Lower leg skin (tissue), 4 donors: Measurements from ENCODE around the gene CDX1. TPM values are rescaled to one million over a fixed set of nuclear protein-coding genes. Genes with fewer than 3 reads are reported as not detected.

Experiments
- DNase-seq, 2 donors: peaks; one replicate each; pipeline ENCODE4 v3.0.0-alpha.2; 2019; ENCODE audit warnings: low spot score in 2 of 2
- H3K4me3 ChIP-seq: fragments of 200-600 bp; sonication (generic); 2 replicates; pipeline ENCODE4 v1.5.1; 2017; ENCODE audit warnings: mild to moderate bottlenecking, low read depth; ENCODE audit not compliant: poor library complexity, severe bottlenecking
- POLR2A ChIP-seq, 2 donors: fragments of 450-650 bp; IDR thresholded peaks; one replicate each; pipeline ENCODE4 v1.6.1; 2016 to 2017; ENCODE audit warnings: antibody characterized with exemption in 2 of 2, mild to moderate bottlenecking in 1 of 2, moderate library complexity in 1 of 2
- WGBS, 2 donors: methylation state at CpG; one replicate each; pipeline ENCODE4 v1.1.5; 2018; 5-methylcytosine and 5-hydroxymethylcytosine counted together
- intact Hi-C: fragments of 100-400 bp; cut with DNase I; formaldehyde crosslinking; loops from one replicate; pipeline ENCODE4 v1.15.0; 2023; ENCODE audit warnings: low total_unique reads
- total RNA-seq, 4 donors: library from RNA; depleted of rRNA; stranded (reverse); fragments of >200 nt; gene quantifications; one replicate each; pipeline ENCODE4 v1.1.0, GENCODE V29; 2016
- TF ChIP-seq, protein P1 (sequence below), 3 donors: fragments of 450-650 bp; IDR thresholded peaks; one replicate each; pipeline ENCODE4 v1.5.1; 2016; ENCODE audit warnings: antibody characterized with exemption in 3 of 3, mild to moderate bottlenecking in 3 of 3, moderate library complexity in 2 of 3

The CDX1 gene
- total RNA-seq, 4 donors from 2014 or later, result not detected

DNA sequence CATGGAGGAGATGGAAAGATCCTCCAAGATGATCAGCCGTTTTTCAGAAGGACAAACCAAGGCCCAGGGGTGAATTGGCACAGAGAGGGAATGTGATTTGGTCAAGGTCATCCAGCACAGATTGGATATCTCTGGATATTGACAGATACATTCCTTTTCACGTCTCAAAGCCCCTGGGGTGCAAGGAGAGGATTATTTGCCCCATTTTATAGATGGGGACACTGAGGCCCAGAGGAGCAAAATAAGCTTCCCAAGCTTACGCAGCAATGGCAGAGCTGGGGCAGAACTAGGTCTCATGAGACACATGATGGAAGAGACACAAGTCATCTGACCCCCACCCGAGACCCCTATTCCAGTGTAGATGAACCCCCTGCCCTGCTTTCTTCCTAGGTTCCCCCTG, 10.0 kb upstream of the CDX1 start:
- intact Hi-C loops, result no loop called here
- H3K4me3 ChIP-seq, result no peak overlapping the region
- TF ChIP-seq, protein P1, sequence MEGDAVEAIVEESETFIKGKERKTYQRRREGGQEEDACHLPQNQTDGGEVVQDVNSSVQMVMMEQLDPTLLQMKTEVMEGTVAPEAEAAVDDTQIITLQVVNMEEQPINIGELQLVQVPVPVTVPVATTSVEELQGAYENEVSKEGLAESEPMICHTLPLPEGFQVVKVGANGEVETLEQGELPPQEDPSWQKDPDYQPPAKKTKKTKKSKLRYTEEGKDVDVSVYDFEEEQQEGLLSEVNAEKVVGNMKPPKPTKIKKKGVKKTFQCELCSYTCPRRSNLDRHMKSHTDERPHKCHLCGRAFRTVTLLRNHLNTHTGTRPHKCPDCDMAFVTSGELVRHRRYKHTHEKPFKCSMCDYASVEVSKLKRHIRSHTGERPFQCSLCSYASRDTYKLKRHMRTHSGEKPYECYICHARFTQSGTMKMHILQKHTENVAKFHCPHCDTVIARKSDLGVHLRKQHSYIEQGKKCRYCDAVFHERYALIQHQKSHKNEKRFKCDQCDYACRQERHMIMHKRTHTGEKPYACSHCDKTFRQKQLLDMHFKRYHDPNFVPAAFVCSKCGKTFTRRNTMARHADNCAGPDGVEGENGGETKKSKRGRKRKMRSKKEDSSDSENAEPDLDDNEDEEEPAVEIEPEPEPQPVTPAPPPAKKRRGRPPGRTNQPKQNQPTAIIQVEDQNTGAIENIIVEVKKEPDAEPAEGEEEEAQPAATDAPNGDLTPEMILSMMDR (IDR thresholded peaks at IDR 0.05), result no peak
- no peak for TF ChIP-seq POLR2A (IDR thresholded peaks at IDR 0.05)
- DNase-seq, result no peak
- 66 to 74% methylated on average over 4 of the region's 4 CpGs for WGBS, 2 donors

DNA sequence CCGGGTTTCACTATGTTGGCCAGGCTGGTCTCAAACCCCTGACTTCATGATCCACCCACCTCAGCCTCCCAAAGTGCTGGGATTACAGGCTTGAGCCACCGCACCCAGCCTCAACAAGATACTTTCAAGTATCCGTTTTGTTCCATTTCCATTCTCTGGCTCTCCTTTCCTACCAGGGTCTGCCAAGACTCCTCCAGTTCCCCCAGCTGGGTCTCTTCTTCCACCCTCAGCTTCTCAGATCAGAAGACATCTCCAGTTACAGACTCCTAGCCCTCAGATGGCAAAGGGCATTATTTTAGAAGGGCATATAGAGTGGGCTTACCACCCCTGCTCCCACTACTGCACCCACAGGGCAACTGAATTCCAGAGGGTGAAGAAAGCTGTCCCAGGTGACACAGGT, 9.4 kb upstream of the CDX1 start:
- intact Hi-C loops, result no loop called here
- no peak for DNase-seq
- H3K4me3 ChIP-seq, result no peak overlapping the region
- TF ChIP-seq, protein P1 (IDR thresholded peaks at IDR 0.05), result no peak
- TF ChIP-seq POLR2A (IDR thresholded peaks at IDR 0.05), result no peak
- 69 to 72% methylated on average over 3 of the region's 3 CpGs for WGBS, 2 donors

DNA sequence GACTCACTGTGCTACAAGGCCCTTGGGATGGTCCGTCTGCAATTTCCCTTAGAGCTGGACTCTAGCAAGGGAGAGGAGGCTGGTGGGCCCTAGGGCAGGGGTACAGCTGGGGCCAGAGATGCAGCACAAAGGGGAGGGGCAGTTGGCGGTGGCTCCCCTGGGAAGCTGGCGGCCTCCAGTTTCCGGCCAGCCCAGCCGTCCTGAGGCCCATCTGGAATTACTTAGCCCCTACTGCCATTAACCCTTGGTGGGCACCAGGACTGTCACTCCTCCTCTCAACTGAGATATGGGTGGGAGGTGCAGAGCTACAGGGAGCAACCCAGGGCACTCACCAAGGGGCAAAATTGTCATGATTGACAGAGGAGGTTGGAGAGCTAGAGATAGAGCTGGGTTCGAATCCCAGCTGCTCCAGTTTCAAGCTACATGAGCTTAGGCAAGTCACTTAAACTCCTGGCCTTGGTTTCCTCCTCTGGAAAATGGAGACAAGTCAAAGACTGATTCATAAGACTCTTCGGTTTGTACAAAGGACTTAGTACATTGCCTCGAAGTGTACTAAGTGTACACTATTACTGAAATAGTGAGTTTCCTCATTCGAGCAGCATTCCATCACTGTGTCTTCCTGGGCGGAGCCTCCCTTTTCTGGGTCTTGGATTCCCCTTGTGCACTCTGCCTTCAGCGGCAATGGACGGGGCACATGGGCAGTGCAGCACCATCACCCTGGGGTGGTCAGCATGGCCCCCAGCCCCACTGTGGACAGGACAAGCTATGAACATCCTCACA, 8.2 kb upstream of the CDX1 start:
- intact Hi-C loops, result no loop called here
- 47 to 56% methylated on average over 12 of the region's 12 CpGs for WGBS, 2 donors
- DNase-seq, result no peak
- TF ChIP-seq, protein P1 (IDR thresholded peaks at IDR 0.05), result no peak
- no peak for TF ChIP-seq POLR2A (IDR thresholded peaks at IDR 0.05)
- no peak overlapping the region for H3K4me3 ChIP-seq

DNA sequence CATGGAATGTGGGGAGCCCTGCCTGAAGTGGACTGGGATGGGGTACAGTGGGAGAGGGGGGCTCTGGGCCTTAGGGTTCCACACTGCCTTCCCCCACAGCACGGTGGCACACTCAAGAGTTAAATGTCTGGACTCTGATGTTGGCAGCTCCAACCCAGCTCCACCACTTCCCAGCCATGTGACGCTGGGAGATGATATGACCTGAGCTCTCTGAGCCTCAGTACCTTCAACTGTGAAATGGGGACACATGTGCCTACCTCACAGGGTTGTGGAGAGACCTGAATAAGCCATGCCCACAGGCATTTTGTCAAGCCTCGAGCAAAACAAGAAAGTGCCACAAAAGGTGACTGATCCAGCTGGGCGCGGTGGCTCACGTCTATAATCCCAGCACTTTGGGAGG, 7.5 kb upstream of the CDX1 start:
- no peak for DNase-seq
- H3K4me3 ChIP-seq, result no peak overlapping the region
- intact Hi-C loops, result no loop called here
- TF ChIP-seq, protein P1 (IDR thresholded peaks at IDR 0.05), result no peak
- TF ChIP-seq POLR2A (IDR thresholded peaks at IDR 0.05), result no peak
- 49 to 53% methylated on average over 6 of the region's 6 CpGs for WGBS, 2 donors

DNA sequence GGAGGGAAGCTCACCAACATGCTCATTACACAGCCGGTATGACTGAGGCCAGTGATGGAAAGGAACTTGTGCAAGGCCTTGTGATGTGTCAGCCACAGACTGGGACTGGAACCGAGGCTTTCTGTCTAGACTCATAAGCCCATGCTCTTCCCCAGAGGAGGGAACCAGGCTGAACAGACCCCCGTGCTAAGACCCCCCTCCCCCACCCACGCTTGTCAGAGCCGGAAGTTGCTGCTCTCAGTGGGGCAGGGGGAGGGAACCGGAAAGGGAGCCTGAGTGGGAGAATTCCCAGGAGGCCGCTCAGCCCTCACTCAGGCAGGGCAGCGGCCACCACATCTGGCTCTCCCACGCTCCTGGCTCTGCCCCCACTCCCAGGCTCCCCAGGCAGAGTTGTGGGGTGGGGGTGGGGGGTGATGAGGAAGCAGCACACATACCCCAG, 6.8 kb upstream of the CDX1 start:
- 47 to 48% methylated on average over 7 to 9 of the region's 9 CpGs for WGBS, 2 donors
- no peak for TF ChIP-seq POLR2A (IDR thresholded peaks at IDR 0.05)
- TF ChIP-seq, protein P1 (IDR thresholded peaks at IDR 0.05), result no peak
- H3K4me3 ChIP-seq, result no peak overlapping the region
- intact Hi-C loops, result loop anchor here (1.0 kb wide), 1 partner anchor 46 kb away; no protein-coding TSS in a partner anchor
- DNase-seq, result no peak
